ENCODE results near the gene DUSP19.

DUSP19 gene

GRCh38 chr2:183088061-183088460 is 9.5 kb downstream of the DUSP19 start:
- no peak for TF ChIP-seq CTCF (IDR thresholded peaks at IDR 0.05; ENCODE audit: control insufficient read depth, insufficient read depth, low read depth, low read length, missing control alignments)
- H3K4me3 ChIP-seq (ENCODE audit: control insufficient read depth, low read depth, low read length): no peak overlapping the region
- DNase-seq (ENCODE audit: low read depth): no peak

GRCh38 chr2:183089192-183089851 is 10.8 kb downstream of the DUSP19 start:
- no peak for TF ChIP-seq CTCF (IDR thresholded peaks at IDR 0.05; ENCODE audit: control insufficient read depth, insufficient read depth, low read depth, low read length, missing control alignments)
- DNase-seq (ENCODE audit: low read depth): no peak
- no peak overlapping the region for H3K4me3 ChIP-seq (ENCODE audit: control insufficient read depth, low read depth, low read length)

GRCh38 chr2:183091318-183091953 is 12.9 kb downstream of the DUSP19 start:
- no peak for DNase-seq (ENCODE audit: low read depth)
- no peak overlapping the region for H3K4me3 ChIP-seq (ENCODE audit: control insufficient read depth, low read depth, low read length)
- TF ChIP-seq CTCF (IDR thresholded peaks at IDR 0.05; ENCODE audit: control insufficient read depth, insufficient read depth, low read depth, low read length, missing control alignments): no peak

GRCh38 chr2:183091954-183092345 is 13.4 kb downstream of the DUSP19 start:
- TF ChIP-seq CTCF (IDR thresholded peaks at IDR 0.05; ENCODE audit: control insufficient read depth, insufficient read depth, low read depth, low read length, missing control alignments): no peak
- H3K4me3 ChIP-seq (ENCODE audit: control insufficient read depth, low read depth, low read length): no peak overlapping the region
- no peak for DNase-seq (ENCODE audit: low read depth)

GRCh38 chr2:183093857-183094657 is 15.5 kb downstream of the DUSP19 start:
- H3K4me3 ChIP-seq (ENCODE audit: control insufficient read depth, low read depth, low read length): no peak overlapping the region
- no peak for DNase-seq (ENCODE audit: low read depth)
- no peak for TF ChIP-seq CTCF (IDR thresholded peaks at IDR 0.05; ENCODE audit: control insufficient read depth, insufficient read depth, low read depth, low read length, missing control alignments)

GRCh38 chr2:183105402-183106134 is 27.0 kb downstream of the DUSP19 start:
- H3K4me3 ChIP-seq (ENCODE audit: control insufficient read depth, low read depth, low read length): no peak overlapping the region
- no peak for DNase-seq (ENCODE audit: low read depth)

More at GRCh38 chr2:183105402-183106134, 27.0 kb downstream of the DUSP19 start:
- no peak for TF ChIP-seq CTCF (IDR thresholded peaks at IDR 0.05; ENCODE audit: control insufficient read depth, insufficient read depth, low read depth, low read length, missing control alignments)
